Effector memory CD4-positive, alpha-beta T cell (primary cell): ENCODE data around the gene ANO2.

ENCODE experiments used
- DNase-seq, 3 donors: peaks; one replicate each; pipeline ENCODE4 v3.0.0-alpha.2; 2020
- H3K27ac ChIP-seq: 2 replicates; pipeline ENCODE4 v1.7.0; 2013; ENCODE audit warnings: mild to moderate bottlenecking, low read length, moderate library complexity; ENCODE audit not compliant: insufficient read depth, poor library complexity, severe bottlenecking
- H3K27me3 ChIP-seq: replicated peaks from 2 replicates; pipeline ENCODE4 v1.7.0; 2013; ENCODE audit warnings: mild to moderate bottlenecking, low read length; ENCODE audit not compliant: insufficient read depth, control insufficient read depth, poor library complexity, severe bottlenecking
- H3K36me3 ChIP-seq: 2 replicates; pipeline ENCODE4 v1.7.0; 2013; ENCODE audit warnings: mild to moderate bottlenecking, low read length, moderate library complexity; ENCODE audit not compliant: control insufficient read depth, insufficient read depth
- H3K4me1 ChIP-seq: 2 replicates; pipeline ENCODE4 v1.7.0; 2013; ENCODE audit warnings: low read length, mild to moderate bottlenecking; ENCODE audit not compliant: control insufficient read depth, insufficient read depth, poor library complexity, severe bottlenecking
- H3K4me3 ChIP-seq: 2 replicates; pipeline ENCODE4 v1.7.0; 2013; ENCODE audit warnings: low read length, low read depth, mild to moderate bottlenecking; ENCODE audit not compliant: insufficient read depth, poor library complexity, severe bottlenecking
- H3K9me3 ChIP-seq: 2 replicates; pipeline ENCODE4 v1.7.0; 2013; ENCODE audit warnings: mild to moderate bottlenecking, low read length, moderate library complexity; ENCODE audit not compliant: control insufficient read depth

The ANO2 gene

DNA sequence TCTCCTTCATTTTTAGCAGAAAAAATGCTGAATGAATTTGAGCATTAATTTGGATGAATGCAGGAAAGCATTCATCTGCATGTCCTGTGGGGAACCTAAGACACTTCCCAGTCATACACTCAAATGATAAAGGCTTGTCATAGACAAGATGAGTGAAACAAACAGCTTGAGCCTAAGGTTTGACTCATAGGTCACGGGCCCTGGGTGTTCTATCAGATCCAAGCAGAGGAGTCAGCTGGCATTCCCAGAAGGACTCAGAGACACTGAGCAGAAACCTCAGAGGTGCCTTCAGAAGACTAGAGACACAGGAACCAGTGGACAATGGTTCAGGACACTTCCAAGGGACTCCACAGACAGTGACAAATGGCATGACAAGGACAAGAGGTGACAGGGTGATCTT lies 329.3 kb downstream of the ANO2 start:
- Histone ChIP-seq H3K36me3 (no peaks in the 10 kb centered on the region), H3K27me3 (no peaks in the 10 kb centered on the region), H3K4me3 (no peak overlapping the region), H3K27ac (no peak overlapping the region), H3K9me3 (no peaks in the 10 kb centered on the region), H3K4me1 (no peaks in the 10 kb centered on the region)
- DNase-seq = no peak

DNA sequence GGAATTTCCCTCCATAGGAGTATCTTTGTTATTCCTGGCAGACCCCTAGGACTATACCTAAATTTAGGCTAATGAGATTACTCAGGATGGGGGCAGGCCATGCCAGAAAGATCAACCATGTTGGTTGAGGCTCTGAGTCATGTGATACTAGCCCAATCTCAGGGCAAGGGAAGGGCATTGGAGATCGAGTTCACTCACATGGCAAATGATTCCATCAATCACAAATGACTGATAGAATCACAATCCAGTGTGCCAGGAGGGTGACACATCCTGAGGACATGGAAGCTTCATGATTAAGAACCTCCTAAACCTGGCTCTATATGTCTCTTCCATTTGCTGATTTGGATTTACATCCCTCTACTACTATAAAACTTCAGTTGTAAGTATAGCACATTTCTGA lies 330.8 kb downstream of the ANO2 start:
- Histone ChIP-seq H3K4me1 (no peaks in the 10 kb centered on the region), H3K27ac (no peak overlapping the region), H3K9me3 (no peaks in the 10 kb centered on the region), H3K4me3 (no peak overlapping the region), H3K27me3 (no peaks in the 10 kb centered on the region), H3K36me3 (no peaks in the 10 kb centered on the region)
- no peak for DNase-seq

DNA sequence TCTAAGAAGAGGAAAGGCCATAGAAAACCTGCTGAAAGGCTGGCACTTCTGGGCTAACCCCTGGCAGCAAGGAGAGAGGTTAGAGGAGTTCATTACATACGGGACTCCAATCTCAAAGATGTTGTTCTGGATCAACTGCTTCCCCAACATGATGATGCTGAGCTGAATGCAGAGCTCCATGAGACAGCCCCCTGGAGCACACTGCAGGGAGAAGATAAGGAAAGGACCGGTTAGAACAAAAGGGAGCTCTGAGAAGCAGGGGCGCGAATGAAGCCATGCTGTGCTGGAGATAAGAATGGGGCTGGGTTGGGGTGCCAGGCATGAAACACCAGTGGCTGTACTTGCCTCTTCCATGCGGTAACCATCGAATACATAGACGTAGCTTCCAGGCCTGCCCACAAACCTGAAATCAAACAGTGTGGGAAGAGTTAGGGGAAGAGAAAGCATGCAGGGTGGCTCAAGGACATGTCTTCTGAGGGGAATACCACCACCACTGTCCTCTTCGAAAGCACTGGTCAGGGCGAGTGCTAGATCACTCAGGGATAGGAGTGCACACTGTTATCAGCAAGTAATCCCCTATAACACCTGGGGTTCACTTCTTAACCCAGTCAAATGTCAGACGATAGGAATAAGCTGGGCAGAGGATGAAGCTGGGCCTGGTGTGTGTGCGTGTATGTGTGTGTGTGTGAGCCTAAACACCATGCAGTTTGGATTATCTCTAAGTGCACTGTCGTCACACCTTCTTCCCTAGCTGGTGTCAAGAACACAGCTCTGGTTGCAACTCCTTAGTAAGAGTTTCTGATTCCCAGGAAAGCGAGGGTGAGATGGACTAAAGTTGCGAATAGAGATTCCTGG lies 332.3 kb downstream of the ANO2 start:
- Histone ChIP-seq H3K36me3 (no peaks in the 10 kb centered on the region), H3K4me3 (no peak overlapping the region), H3K4me1 (no peaks in the 10 kb centered on the region), H3K9me3 (no peaks in the 10 kb centered on the region), H3K27me3 (no peaks in the 10 kb centered on the region), H3K27ac (no peak overlapping the region)
- no peak for DNase-seq

DNA sequence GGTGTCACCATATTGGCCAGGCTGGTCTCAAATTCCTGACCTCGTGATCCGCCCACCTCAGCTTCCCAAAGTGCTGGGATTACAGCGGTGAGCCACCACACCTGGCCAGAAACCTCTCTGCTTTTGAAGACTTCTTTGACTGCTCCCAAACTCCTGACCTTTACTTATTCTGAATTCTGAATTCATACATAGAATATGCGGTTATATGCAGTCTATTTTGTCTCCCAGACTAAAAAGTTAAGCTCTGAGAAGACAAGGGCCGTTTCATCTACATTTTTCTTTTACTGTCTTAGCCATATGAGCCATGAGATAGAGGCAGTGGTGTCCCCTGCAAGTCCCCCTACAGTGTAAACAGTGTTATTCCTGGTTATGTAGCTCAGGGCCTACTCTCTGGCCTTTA lies 333.9 kb downstream of the ANO2 start:
- Histone ChIP-seq H3K27ac (no peak overlapping the region), H3K9me3 (no peaks in the 10 kb centered on the region), H3K4me3 (no peak overlapping the region), H3K27me3 (no peaks in the 10 kb centered on the region), H3K4me1 (no peaks in the 10 kb centered on the region), H3K36me3 (no peaks in the 10 kb centered on the region)
- no peak for DNase-seq

DNA sequence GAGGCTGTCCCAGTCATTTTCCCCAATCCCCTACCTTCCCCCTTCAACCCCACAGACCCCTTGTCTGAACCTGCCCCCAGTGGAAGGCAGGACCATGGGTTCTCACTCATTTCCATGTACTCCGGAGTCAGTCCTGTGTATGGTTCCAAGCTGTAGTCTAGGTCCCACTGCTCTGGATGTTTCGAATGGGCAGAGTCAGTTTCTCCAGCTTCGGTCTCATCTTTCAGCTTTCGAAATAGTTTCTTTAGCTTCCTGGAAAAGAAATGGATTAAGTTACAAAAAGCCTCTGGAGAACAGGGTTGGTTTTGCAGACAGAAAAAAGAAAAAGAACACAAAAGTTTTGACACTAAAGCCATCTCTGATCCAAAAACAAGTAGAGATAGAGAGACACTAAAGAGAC lies 345.7 kb downstream of the ANO2 start:
- H3K4me3 ChIP-seq = no peak overlapping the region
- no peak for DNase-seq
- no peaks in the 10 kb centered on the region for H3K36me3 ChIP-seq
- H3K27ac ChIP-seq = no peak overlapping the region
- H3K4me1 ChIP-seq = no peaks in the 10 kb centered on the region
- no peaks in the 10 kb centered on the region for H3K9me3 ChIP-seq
- no peaks in the 10 kb centered on the region for H3K27me3 ChIP-seq

DNA sequence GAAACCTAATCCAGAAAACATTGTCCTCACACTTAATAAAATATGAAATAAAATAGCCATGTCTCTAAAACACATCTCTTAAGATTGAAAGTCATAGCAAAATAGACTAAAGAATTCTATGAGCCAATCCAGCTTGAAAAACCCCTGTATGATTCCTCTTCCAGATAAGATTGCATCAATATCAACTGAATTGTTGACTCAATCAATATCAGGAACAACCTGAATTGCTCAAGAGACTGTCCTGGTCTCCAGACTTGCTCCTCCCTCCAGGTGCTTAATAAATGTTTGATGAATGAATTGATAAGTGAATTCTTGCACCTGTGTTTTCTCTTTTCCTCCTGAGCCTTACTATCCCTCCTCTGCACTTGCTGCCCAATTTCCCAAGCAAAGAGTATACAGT lies 351.1 kb downstream of the ANO2 start:
- H3K9me3 ChIP-seq = no peaks in the 10 kb centered on the region
- H3K36me3 ChIP-seq = no peaks in the 10 kb centered on the region
- H3K27ac ChIP-seq = no peak overlapping the region
- DNase-seq = no peak
- H3K27me3 ChIP-seq = no peaks in the 10 kb centered on the region
- no peaks in the 10 kb centered on the region for H3K4me1 ChIP-seq
- no peak overlapping the region for H3K4me3 ChIP-seq

DNA sequence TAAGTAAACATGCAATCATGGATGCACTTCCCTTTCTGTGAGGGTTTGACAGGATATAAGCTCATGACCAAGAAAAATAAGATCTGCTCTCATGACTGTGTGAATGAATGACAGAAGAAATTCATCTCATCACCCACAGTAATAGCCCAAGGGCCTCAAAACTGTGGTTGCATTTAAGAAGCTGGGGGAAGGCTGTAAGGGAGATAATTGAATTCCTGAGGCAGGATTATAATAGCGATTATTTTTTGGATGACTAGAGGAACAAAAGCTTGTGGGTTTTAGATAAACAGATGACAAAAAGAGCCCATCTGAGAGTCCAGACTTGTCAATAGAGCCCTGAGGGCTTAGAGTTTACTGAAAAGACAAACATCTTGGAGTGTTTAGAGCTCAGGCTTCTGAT lies 352.0 kb downstream of the ANO2 start:
- DNase-seq = no peak
- Histone ChIP-seq H3K4me1 (no peaks in the 10 kb centered on the region), H3K9me3 (no peaks in the 10 kb centered on the region), H3K27me3 (no peaks in the 10 kb centered on the region), H3K4me3 (no peak overlapping the region), H3K27ac (no peak overlapping the region), H3K36me3 (no peaks in the 10 kb centered on the region)

DNA sequence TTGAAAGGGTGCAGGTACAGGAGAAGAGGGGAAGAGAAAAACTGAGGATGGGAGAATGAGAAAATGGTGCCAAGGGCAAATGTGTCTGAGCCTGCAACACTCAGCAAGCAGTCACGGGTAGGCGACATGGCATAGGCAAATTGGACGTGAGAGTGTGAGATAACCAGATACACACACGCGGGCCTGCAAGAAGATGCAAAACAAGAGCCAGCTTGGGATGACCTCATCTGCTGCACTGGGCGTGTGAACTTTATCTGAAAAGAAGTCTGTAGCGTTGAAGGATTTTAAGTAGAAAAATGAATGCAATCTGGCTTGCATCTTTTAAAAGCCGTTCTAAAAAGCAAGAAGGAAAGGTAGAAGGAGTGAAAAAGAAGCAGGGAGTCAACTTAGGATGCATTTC lies 352.7 kb downstream of the ANO2 start:
- DNase-seq = no peak
- H3K9me3 ChIP-seq = no peaks in the 10 kb centered on the region
- H3K36me3 ChIP-seq = no peaks in the 10 kb centered on the region
- no peaks in the 10 kb centered on the region for H3K27me3 ChIP-seq
- H3K4me3 ChIP-seq = no peak overlapping the region
- H3K27ac ChIP-seq = no peak overlapping the region
- H3K4me1 ChIP-seq = no peaks in the 10 kb centered on the region

DNA sequence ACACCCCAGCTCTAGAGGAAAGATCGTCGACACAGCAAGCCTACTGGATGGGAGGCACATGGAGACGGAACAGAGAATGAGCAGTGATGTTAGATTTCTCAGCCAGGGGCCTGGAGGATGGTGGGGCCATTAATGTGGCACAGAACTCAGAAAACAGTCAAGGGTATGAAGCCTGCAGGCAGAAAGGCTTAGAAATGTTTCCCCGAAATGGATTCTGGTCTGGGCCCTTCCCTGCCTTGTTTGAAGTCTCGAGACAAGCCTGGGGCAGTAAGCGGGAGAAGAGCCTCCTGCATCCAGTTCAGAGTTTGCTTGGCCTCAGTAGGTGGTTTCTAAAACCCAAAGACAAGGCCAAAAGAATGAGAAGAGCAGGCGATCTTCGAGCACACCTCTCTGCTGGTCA lies 354.7 kb downstream of the ANO2 start:
- no peaks in the 10 kb centered on the region for H3K27me3 ChIP-seq
- H3K36me3 ChIP-seq = no peaks in the 10 kb centered on the region
- no peaks in the 10 kb centered on the region for H3K4me1 ChIP-seq
- no peak overlapping the region for H3K4me3 ChIP-seq
- H3K9me3 ChIP-seq = no peaks in the 10 kb centered on the region
- no peak overlapping the region for H3K27ac ChIP-seq
- no peak for DNase-seq

DNA sequence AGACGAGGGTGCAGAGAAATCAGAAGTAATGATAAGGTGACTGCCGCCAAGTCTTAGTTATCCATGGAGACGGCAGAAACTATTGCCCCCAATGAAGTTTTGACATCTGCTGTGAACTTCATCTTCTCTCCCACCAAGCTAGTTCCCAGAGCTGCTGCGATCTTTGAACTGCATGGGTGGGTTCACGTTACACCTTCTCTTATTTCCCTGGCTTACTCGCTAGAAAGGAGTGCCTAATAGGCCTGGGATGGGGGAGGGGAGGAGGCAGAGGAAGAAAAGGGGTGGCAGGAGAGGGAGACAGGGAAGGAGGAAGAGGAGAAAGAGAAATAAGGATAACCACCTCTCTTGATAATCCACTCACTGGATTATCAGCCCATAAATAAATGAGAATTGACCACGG lies 356.0 kb downstream of the ANO2 start:
- Histone ChIP-seq H3K4me1 (no peaks in the 10 kb centered on the region), H3K36me3 (no peaks in the 10 kb centered on the region), H3K4me3 (no peak overlapping the region), H3K9me3 (no peaks in the 10 kb centered on the region), H3K27me3 (no peaks in the 10 kb centered on the region), H3K27ac (no peak overlapping the region)
- no peak for DNase-seq
